HUDEP-2 (cell line): ENCODE results near the gene MFAP3L.

Experiments used
- DNase-seq, 76 experiments: peaks; one replicate each; lab custom pipeline; 2025; ENCODE audit not compliant: unreplicated experiment in 76 of 76; lab: John Stamatoyannopoulos, UW

The MFAP3L gene

GRCh38 chr4:170025523-170026252, 507 bp downstream of the MFAP3L start:
- DNase-seq, result peak in 5 of 76 experiments; percentile 4 to 34 (median 31)

GRCh38 chr4:170022211-170022610, 4.0 kb downstream of the MFAP3L start:
- DNase-seq, result no peak

GRCh38 chr4:170017252-170017651, 8.9 kb downstream of the MFAP3L start:
- no peak for DNase-seq

GRCh38 chr4:170015285-170015684, 10.9 kb downstream of the MFAP3L start:
- no peak for DNase-seq

- DNase-seq, result no peak
Measured at GRCh38 chr4:170014359-170015011, 11.7 kb downstream of the MFAP3L start.

- no peak for DNase-seq
Measured at GRCh38 chr4:170012629-170012958, 13.6 kb downstream of the MFAP3L start.

GRCh38 chr4:170011921-170012628, 14.1 kb downstream of the MFAP3L start:
- DNase-seq, result no peak

- no peak for DNase-seq
Measured at GRCh38 chr4:170009291-170009690, 16.9 kb downstream of the MFAP3L start.

GRCh38 chr4:170008801-170009200, 17.4 kb downstream of the MFAP3L start:
- DNase-seq, result no peak

- DNase-seq, result peak in 31 of 76 experiments; percentile 1 to 52 (median 14)
Measured at GRCh38 chr4:170008371-170008770, 17.8 kb downstream of the MFAP3L start.

- DNase-seq, result peak in 72 of 76 experiments; percentile 8 to 89 (median 64)
Measured at GRCh38 chr4:170007113-170007512, 19.1 kb downstream of the MFAP3L start.

- DNase-seq, result no peak
Measured at GRCh38 chr4:170005472-170005871, 20.7 kb downstream of the MFAP3L start.

GRCh38 chr4:170004651-170005295, 21.4 kb downstream of the MFAP3L start:
- DNase-seq, result no peak

GRCh38 chr4:170003071-170004070, 22.8 kb downstream of the MFAP3L start:
- peak in 13 of 76 experiments; percentile 2 to 25 (median 13) for DNase-seq

- no peak for DNase-seq
Measured at GRCh38 chr4:170001745-170002267, 24.4 kb downstream of the MFAP3L start.

- no peak for DNase-seq
Measured at GRCh38 chr4:170001011-170001744, 25.0 kb downstream of the MFAP3L start.

GRCh38 chr4:169999923-170000322, 26.3 kb downstream of the MFAP3L start:
- no peak for DNase-seq

- no peak for DNase-seq
Measured at GRCh38 chr4:169998981-169999380, 27.2 kb downstream of the MFAP3L start.
